GM18511 (cell line): ENCODE measurements around the gene MACROD1.
"Not testable (repeated sequence)": the region's sequence is repeated elsewhere in the genome, so short reads cannot be mapped to it uniquely, and the experiment has no call there.

Experiments
- ATAC-seq: cut with Tn5 transposase; IDR thresholded peaks from one replicate; pipeline ENCODE4 v1.9.1; 2021; ENCODE audit warnings: mild to moderate bottlenecking, moderate library complexity; ENCODE audit not compliant: unreplicated experiment

MACROD1 gene

GRCh38 chr11:63974259-63975143 lies 191.4 kb downstream of the MACROD1 start, which contains the start of gene COX8A:
TSS of gene COX8A (plus strand) at chr11:63974620. CDS start at chr11:63974681, 61 bp downstream.
- peak; percentile 97 for ATAC-seq

- ATAC-seq: not testable (repeated sequence)
Measured at GRCh38 chr11:63973912-63974258, 192.0 kb downstream of the MACROD1 start.

- no peak for ATAC-seq
Measured at GRCh38 chr11:63970902-63971301, 195.0 kb downstream of the MACROD1 start.

DNA sequence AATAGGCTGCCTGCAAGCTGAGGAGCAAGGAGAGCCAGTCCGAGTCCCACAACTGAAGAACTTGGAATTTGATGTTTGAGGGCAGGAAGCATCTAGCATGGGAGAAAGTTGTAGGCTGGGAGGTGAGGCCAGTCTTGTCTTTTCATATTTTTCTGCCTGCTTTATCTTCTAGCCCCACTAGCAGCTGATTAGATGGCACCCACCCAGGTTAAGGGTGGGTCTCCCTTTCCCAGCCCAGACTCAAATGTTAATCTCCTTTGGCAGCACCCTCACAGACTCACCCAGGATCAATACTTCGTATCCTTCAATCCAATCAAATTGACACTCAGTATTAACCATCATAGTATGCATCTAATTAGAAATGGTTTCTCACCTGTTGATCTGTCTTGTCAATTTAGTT lies 196.5 kb downstream of the MACROD1 start:
- no peak for ATAC-seq

DNA sequence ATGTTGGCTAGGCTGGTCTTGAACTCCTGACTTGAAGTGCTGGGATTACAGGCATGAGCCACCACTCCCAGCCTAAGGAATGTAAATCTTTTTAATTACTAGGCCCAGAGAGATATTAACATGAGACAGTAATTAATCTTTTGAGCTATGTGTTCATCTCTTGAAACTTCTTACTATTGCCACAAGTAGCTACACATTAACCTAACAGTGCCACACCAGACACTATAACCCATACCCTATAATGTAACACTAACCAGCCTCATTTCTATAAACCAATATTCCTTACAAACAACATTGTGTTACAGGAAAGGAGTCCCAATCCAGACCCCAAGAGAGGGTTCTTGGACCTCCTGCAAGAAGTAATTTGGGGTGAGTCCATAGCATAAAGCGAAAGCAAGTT lies 199.5 kb downstream of the MACROD1 start:
- ATAC-seq: no peak

GRCh38 chr11:63963895-63964294 lies 202.0 kb downstream of the MACROD1 start:
- ATAC-seq: not testable (repeated sequence)

DNA sequence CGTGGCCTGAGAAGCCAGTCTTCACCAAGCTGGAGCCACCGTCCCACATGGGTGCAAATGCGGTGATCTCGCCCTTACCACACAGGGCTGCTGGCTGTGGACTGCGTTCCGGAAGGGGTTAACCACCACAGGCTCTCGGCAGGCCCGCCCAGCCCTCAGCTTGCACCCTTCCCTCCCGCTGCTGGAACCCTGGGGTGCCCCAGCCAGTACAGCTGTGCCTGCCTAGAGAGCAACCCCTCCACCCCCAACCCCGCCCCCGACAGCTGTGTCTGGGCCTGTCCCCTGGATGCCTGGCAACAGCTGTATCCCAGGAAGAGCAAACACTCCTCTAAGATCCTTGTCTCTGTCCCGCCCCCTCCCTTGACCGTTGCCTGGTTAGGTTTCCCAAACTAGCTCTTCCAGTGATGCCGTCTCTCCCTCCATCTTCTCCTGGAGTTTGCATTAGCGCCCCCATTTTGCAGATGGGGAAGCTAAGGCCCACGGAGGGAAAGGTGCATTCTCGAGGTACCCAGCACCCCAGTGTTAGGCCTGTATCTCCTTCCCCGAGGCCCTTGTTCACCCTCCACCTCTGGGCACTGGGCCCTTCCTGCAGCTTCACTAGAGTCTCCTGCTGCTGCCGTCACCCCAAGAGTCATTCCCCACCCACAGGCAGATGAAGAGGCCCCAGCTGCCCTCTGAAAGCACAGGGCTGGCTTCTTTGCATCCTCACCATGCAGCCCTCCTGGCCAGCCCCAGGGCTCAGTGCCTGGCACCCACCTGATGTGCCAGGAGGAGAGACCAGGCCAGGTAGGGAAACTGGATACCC lies 204.1 kb downstream of the MACROD1 start:
- ATAC-seq: no peak

- no peak for ATAC-seq
Measured at GRCh38 chr11:63958008-63958407, 207.9 kb downstream of the MACROD1 start.

- no peak for ATAC-seq
Measured at GRCh38 chr11:63952570-63952969, 213.3 kb downstream of the MACROD1 start.

DNA sequence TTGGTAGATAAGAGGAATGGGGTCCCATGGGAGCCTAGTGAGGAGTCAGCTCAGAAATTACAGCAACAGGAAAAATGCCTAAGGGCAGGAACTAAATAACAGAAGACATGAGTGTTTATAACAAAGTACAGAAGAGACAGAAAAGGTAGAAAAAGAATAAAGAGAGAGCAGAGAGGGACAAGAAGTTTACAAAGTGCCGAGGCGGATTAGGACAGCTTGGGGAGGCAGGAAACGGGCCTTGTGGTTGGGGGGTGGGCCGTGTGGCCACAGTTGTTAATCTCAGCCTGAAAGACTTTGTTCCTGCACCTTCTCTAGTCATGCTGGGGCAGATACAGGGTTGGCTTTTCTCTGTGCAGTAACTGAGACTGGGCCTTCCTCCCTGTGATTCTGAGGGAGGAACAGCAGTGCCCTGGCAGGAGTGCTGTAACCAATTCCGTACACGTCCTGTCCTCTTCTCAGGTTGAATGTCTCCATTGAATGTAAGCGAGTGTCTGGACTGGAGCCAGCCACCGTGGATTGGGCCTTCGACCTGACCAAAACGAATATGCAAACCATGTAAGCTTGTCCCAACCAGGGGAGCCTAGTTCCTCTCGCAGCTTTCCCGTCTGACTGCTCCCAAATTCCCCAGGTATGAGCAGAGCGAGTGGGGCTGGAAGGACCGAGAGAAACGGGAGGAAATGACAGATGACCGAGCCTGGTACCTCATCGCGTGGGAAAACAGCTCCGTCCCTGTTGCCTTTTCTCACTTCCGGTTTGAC lies 214.0 kb downstream of the MACROD1 start:
- no peak for ATAC-seq
